Fibroblast of villous mesenchyme (primary cell): Measurements from ENCODE around the gene PALS1. TPM values are rescaled to one million over a fixed set of nuclear protein-coding genes. Genes with fewer than 3 reads are reported as not detected.

Experiments
- DNase-seq: peaks from one replicate; pipeline ENCODE4 v3.0.0-alpha.2; 2010; ENCODE audit warnings: low read depth
- H3K4me3 ChIP-seq: 2 replicates; pipeline ENCODE4 v1.5.1; 2011; ENCODE audit warnings: low read depth, mild to moderate bottlenecking, low read length
- CTCF ChIP-seq: IDR thresholded peaks from 2 replicates; pipeline ENCODE4 v1.5.1; 2012; ENCODE audit warnings: low read depth, mild to moderate bottlenecking, low read length; ENCODE audit not compliant: insufficient read depth
- total RNA-seq: library from RNA; depleted of rRNA; stranded (reverse); fragments of >200 nt; gene quantifications from 2 replicates; pipeline ENCODE4 v1.2.3, GENCODE V29; 2012

The PALS1 gene
- total RNA-seq, 1 donor, result 38.4 TPM

DNA sequence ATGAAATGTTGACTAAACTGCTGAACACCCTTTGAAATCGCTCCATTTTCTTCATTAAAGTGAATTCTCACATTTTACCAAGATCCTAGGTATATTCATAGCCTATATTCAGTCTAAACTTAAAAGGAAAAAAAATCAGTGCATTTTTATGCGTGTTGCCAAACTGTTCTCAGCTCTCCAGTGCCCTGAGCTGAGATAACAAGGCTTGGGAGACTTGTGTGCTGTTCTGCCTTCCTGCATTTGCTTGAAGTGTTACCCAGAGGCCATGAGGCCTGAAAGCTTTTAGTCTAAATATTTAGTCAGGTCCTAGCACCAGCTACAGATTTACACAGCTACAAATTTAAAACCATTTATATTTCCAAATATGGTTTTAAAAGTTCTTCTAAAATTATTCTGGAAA lies 8.6 kb upstream of the PALS1 start:
- no peak overlapping the region for H3K4me3 ChIP-seq
- no peak for DNase-seq
- TF ChIP-seq CTCF, result no peak

DNA sequence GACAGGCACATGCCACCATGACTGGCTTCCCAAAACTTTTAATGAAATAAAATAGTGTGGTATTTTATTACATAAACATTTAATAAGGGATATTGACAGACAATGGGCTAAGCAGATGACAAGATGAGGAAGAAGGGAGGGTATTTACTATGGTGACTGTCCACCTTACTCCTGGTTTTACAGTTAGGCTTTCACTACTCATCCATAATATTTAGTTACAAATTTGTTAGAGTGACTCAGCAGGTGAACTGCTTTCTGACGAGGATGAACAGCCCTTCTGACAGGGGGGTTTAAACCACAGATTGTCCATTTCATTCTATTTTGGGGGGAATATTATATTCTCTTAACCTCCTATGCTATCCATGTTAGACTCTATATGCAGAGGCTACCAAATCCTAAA lies 3.6 kb upstream of the PALS1 start:
- H3K4me3 ChIP-seq, result no peak overlapping the region
- TF ChIP-seq CTCF, result no peak
- DNase-seq, result no peak

DNA sequence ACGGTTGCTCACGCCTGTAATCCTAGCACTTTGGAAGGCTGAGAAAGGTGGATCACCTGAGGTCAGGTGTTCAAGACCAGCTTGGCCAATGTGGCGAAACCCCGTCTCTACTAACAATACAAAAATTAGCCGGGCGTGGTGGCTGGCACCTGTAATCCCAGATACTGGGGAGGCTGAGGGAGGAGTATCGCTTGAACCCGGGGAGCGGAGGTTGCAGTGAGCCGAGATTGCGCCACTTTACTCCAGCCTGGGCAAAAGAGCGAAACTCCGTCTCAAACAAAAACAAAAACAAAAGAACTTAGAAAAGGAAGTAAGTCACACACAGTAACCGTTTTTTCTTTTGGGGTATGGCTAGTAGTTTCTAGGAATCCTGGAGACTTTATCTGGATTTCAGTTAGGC lies 1.7 kb upstream of the PALS1 start:
- no peak for TF ChIP-seq CTCF
- no peak overlapping the region for H3K4me3 ChIP-seq
- no peak for DNase-seq

GRCh38 chr14:67240168-67240932 lies 885 bp upstream of the PALS1 start:
- no peak for TF ChIP-seq CTCF
- H3K4me3 ChIP-seq, result peak overlapping the region; percentile 81
- DNase-seq, result no peak

- DNase-seq, result peak; percentile 97
- peak overlapping the region; percentile 90 for H3K4me3 ChIP-seq
- TF ChIP-seq CTCF, result no peak
These were observed 241 bp upstream of the PALS1 start for GRCh38 chr14:67240978-67241410.

DNA sequence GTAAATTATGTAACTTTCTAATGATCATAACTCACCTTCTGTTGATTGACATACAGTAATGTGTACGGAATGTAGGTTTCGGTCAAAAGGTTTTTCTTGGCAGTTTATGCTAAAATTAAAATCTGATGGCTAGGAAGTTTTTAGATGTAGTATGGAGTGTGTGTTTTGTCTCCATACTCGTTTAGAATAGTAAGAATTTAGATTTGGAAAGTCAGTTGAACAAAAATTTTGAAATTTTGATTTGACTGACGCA lies 859 bp downstream of the PALS1 start:
- no peak for DNase-seq
- H3K4me3 ChIP-seq, result peak overlapping the region; percentile 90
- TF ChIP-seq CTCF, result no peak

- no peak for TF ChIP-seq CTCF
- DNase-seq, result no peak
- H3K4me3 ChIP-seq, result no peak overlapping the region
These were observed 3.9 kb downstream of the PALS1 start for GRCh38 chr14:67245104-67245503.
